Iris pigment epithelial cell (primary cell): Measurements from ENCODE around the gene ZNF454.

Experiments used
- DNase-seq: peaks from one replicate; pipeline ENCODE4 v3.0.0-alpha.2; 2011; ENCODE audit warnings: low read depth

Gene ZNF454

GRCh38 chr5:178993236-178993765 lies 52.3 kb downstream of the ZNF454 start:
- no peak for DNase-seq

DNA sequence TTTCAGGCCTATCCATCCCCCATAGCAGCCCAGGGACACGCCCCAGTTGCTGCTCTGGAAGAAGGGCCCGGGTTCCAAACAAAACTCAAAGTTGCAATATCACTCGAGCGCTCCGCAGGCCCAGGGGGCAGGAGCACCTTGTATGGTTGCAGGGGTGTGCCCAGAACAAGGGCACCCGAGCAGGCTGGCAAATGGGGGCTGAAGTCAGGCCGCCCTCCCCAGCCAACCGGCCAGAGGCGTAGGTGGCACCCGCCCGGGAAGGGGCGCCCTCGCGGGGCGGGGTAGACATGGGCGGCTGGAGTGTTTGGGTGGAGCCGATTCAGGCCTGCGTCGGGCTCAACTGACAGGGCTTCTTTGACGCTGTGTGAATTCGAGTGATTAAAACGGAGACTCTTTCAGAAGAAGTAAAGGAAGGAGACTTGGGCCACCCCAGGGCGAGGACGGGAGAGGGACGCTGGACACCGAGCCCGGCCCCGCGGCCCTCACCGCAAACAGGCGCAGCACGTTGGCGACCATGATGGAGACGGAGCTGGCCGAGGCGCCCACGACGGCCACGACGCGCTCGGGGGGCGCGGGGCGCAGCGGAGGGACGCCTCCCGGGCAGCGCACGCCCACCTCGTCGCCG lies 53.1 kb downstream of the ZNF454 start:
- DNase-seq: no peak

DNA sequence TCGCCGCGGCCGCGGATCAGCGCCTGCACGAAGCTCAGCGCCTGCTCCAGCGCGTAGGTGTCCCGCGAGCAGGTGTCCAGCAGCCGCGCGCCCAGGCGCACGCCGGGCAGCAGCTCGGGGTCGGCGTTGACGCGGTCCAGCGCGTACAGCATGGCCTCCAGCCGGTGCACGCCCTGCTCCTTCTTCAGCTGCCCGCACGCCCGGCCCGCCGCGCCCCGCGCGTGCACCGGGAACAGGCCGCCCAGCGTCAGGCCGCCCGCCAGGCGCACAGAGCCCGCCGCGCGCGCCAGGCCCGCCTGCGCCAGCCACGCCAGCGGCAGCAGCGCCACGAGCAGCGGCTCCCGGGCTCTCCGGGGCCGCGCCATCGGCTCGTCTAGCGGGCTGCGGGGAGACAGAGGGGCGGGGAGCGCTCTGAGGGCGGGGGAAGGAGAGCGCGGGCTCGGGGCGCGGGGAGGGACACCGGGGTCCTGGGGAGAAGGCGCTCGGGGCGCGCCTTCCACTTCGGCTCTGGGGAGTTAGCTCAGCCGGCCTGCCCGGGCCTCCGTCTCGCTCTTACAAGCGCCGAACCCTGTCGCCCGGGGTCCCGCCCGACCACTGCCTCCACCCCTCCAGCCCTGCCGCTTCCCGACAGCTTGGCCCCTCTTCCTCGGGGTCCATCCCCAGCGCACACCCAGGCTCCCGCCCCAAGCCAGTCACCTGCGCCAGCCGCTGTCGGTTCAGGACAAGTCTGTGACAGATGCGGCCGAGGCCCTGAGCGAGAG lies 53.8 kb downstream of the ZNF454 start, which contains the start of gene GRM6:
Gene GRM6, minus strand, starts transcription at position 741 of the 761 bp plus-strand sequence. Its CDS starts 376 bp downstream, at position 365.
- peak; percentile 28 for DNase-seq

GRCh38 chr5:178995341-178995690 lies 54.3 kb downstream of the ZNF454 start:
- DNase-seq: peak; percentile 38

- no peak for DNase-seq
These were observed 55.2 kb downstream of the ZNF454 start for GRCh38 chr5:178996156-178996555.

GRCh38 chr5:178997191-178997590 lies 56.2 kb downstream of the ZNF454 start:
- DNase-seq: no peak

DNA sequence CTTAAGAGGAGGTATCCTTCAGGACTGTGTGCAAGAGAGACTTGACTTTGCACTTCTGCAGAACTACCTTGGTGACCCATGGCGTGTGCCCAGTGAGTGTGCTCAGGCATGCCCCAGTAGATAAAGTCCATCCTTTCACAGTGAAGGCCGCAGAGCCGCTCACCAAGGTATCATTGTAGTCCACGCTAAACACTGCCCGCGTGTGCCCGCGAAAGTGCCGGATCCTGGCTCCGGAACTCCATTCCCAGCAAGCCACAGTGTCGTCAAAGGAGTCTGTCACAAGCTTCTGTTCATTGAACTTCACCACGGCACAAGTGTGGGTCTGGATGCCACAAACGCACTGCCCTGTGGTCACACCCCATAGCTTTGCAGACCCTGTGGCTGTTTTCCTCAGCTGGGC lies 57.4 kb downstream of the ZNF454 start:
- DNase-seq: no peak

DNA sequence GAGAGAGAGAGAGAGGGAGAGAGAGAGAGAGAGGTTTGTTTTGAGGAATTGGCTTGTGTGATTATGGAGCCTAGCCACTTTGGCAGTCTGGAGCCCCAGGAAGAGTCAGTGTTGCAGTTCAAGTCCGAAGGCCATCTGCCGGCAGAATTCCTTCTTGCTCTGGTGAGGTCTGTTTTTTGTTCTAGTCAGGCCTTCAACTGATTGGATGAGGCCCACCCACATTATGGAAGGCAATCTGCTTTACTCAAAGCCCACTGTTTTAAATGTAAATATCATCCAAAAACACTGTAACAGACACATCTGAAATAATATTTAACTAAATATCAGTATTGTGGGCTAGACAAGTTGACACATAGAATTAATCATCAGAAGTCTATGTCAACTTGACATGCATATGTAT lies 65.6 kb downstream of the ZNF454 start:
- DNase-seq: no peak

DNA sequence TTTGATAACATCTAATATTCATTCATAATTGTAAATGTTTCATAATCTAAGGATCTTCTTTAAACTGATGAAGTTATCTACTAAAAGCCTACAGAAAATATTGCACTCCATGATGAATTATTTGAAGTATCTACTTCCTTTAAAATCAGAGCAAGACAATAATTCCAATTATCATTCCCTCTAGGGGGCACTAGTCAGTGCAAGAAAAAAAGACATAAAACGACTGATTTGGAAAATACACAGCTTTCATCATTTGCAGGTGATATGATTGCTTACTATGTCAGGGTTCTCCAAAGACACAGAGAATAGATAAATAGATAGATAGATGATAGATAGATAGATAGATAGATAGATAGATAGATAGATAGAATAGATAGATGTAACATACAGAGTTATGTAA lies 67.7 kb downstream of the ZNF454 start:
- no peak for DNase-seq
